Effector memory CD4-positive, alpha-beta T cell (primary cell): ENCODE data around the gene LYPD8.

ENCODE experiments used
- DNase-seq, 3 donors: peaks; one replicate each; pipeline ENCODE4 v3.0.0-alpha.2; 2020
- H3K27ac ChIP-seq: 2 replicates; pipeline ENCODE4 v1.7.0; 2013; ENCODE audit warnings: mild to moderate bottlenecking, low read length, moderate library complexity; ENCODE audit not compliant: insufficient read depth, poor library complexity, severe bottlenecking
- H3K27me3 ChIP-seq: replicated peaks from 2 replicates; pipeline ENCODE4 v1.7.0; 2013; ENCODE audit warnings: mild to moderate bottlenecking, low read length; ENCODE audit not compliant: insufficient read depth, control insufficient read depth, poor library complexity, severe bottlenecking
- H3K36me3 ChIP-seq: 2 replicates; pipeline ENCODE4 v1.7.0; 2013; ENCODE audit warnings: mild to moderate bottlenecking, low read length, moderate library complexity; ENCODE audit not compliant: control insufficient read depth, insufficient read depth
- H3K4me1 ChIP-seq: 2 replicates; pipeline ENCODE4 v1.7.0; 2013; ENCODE audit warnings: low read length, mild to moderate bottlenecking; ENCODE audit not compliant: control insufficient read depth, insufficient read depth, poor library complexity, severe bottlenecking
- H3K4me3 ChIP-seq: 2 replicates; pipeline ENCODE4 v1.7.0; 2013; ENCODE audit warnings: low read length, low read depth, mild to moderate bottlenecking; ENCODE audit not compliant: insufficient read depth, poor library complexity, severe bottlenecking
- H3K9me3 ChIP-seq: 2 replicates; pipeline ENCODE4 v1.7.0; 2013; ENCODE audit warnings: mild to moderate bottlenecking, low read length, moderate library complexity; ENCODE audit not compliant: control insufficient read depth

LYPD8 gene

DNA sequence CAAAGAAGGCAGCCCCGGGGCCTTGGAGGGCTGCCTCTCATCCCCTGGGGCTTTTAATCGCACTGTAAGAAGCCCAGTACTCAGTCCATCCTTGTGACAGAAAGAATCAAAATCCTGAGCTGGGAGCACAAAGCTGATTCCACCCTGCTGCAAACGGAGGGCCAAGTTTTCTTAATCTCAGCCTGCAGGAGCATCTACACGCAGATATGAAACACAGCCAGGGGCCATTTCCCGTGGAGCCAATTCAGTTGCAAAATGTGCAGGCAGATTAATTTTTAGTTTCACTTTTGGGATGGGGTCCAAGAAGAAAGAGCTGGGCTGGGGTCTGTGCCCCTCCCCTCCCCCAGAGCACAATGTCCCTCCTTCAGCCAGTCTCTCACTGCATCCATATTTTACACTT, 4.4 kb downstream of the LYPD8 start:
- H3K4me1 ChIP-seq = peaks cover 5% of the 10 kb centered on the region
- H3K4me3 ChIP-seq = no peak overlapping the region
- no peak for DNase-seq
- H3K9me3 ChIP-seq = no peaks in the 10 kb centered on the region
- no peaks in the 10 kb centered on the region for H3K36me3 ChIP-seq
- H3K27me3 ChIP-seq = no peaks in the 10 kb centered on the region
- no peak overlapping the region for H3K27ac ChIP-seq

DNA sequence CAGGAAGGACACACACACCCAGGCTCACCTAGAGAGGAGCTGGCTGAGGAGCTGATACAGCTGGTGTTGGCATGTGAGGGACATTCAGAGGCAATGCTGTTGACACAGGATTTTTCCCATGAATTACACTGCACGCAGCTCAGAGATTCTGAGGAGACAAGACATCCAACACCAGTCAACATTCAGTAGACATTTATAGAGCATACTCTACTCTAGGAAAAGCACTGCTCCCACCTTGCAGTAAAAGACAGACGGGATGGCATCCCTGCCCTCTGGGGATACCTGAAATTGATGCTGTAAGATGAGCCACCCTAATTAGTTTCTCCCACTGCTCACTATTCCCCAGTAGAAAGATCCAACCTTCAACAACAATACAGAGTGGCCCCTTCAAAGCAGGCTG, 5.1 kb downstream of the LYPD8 start:
- H3K27me3 ChIP-seq = no peaks in the 10 kb centered on the region

DNA sequence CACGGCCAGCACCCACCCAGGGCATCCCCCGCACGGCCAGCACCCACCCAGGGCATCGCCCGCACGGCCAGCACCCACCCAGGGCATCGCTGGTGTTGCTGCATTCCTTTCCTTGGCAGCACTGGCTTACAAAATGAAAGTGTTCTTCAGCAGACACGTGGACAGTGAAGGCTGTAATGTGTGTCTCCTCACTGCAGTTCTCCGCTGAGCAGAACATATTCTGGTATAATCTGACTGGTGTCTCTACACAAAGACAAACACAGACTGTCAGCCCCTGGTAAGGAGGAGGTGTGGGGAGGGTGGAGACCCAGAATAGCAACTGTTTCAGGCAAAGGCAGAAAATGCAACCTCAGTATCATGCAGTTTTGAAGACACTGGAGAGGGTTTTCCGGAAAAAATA, 7.3 kb downstream of the LYPD8 start:
- Histone ChIP-seq H3K27me3 (no peaks in the 10 kb centered on the region), H3K36me3 (no peaks in the 10 kb centered on the region), H3K27ac (no peak overlapping the region), H3K4me3 (no peak overlapping the region), H3K4me1 (peaks cover 5% of the 10 kb centered on the region), H3K9me3 (no peaks in the 10 kb centered on the region)
- no peak for DNase-seq

More for the DNA sequence above, 5.1 kb downstream of the LYPD8 start:
- Histone ChIP-seq H3K27ac (no peak overlapping the region), H3K36me3 (no peaks in the 10 kb centered on the region), H3K4me3 (no peak overlapping the region), H3K9me3 (no peaks in the 10 kb centered on the region), H3K4me1 (peaks cover 5% of the 10 kb centered on the region)
- DNase-seq = no peak

DNA sequence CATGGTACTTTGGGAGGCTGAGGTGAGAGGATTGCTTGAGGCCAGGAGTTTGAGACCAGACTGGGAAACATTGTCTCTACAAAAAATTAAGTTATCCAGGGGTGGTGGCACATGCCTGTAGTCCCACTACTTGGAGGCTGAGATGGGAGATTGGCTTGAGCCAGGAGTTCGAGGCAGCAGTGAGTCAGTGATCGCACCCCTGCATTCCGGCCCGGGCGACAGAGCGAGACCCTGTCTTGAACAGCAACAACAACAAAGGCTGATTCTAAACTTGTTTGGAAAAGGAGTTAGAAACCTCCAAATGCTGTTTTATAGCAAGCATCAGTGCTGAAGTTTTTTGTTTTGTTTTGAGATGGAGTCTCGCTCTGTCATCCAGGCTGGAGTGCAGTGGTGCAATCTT, 14.7 kb downstream of the LYPD8 start:
- no peaks in the 10 kb centered on the region for H3K27me3 ChIP-seq
- H3K4me1 ChIP-seq = no peaks in the 10 kb centered on the region
- no peak for DNase-seq
- H3K36me3 ChIP-seq = no peaks in the 10 kb centered on the region
- no peak overlapping the region for H3K4me3 ChIP-seq
- no peaks in the 10 kb centered on the region for H3K9me3 ChIP-seq
- H3K27ac ChIP-seq = no peak overlapping the region

GRCh38 chr1:248739572-248740205, 15.9 kb downstream of the LYPD8 start:
- Histone ChIP-seq H3K36me3 (no peaks in the 10 kb centered on the region), H3K4me3 (no peak overlapping the region), H3K27ac (no peak overlapping the region), H3K27me3 (no peaks in the 10 kb centered on the region), H3K9me3 (no peaks in the 10 kb centered on the region), H3K4me1 (no peaks in the 10 kb centered on the region)
- no peak for DNase-seq

DNA sequence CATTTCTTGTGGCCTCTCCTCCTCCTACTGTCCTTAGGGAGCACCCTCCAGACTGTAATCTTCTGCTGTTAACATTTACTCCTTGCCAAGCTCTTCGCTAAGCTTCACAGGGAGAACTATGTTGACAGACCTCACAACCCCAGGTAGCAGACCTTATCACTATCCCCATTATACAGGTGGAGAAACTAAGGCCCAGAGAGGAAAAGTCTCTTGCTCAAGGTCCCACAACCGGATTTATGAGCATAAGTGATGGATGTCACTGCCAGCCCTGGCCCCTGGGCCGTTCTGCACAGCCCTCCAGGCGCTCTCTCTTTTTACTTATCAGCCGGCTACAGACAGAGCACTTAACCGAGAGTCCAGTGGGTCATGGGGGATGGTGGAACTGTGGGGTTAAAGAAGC, 18.1 kb downstream of the LYPD8 start:
- no peak overlapping the region for H3K27ac ChIP-seq
- no peak for DNase-seq
- H3K9me3 ChIP-seq = no peaks in the 10 kb centered on the region
- no peaks in the 10 kb centered on the region for H3K4me1 ChIP-seq
- H3K27me3 ChIP-seq = no peaks in the 10 kb centered on the region
- H3K36me3 ChIP-seq = no peaks in the 10 kb centered on the region
- H3K4me3 ChIP-seq = no peak overlapping the region

- no peak for DNase-seq
- H3K4me3 ChIP-seq = no peak overlapping the region
- H3K9me3 ChIP-seq = no peaks in the 10 kb centered on the region
- no peak overlapping the region for H3K27ac ChIP-seq
- H3K4me1 ChIP-seq = no peaks in the 10 kb centered on the region
- H3K36me3 ChIP-seq = no peaks in the 10 kb centered on the region
- no peaks in the 10 kb centered on the region for H3K27me3 ChIP-seq
These were observed 18.6 kb downstream of the LYPD8 start for GRCh38 chr1:248736977-248737376.

DNA sequence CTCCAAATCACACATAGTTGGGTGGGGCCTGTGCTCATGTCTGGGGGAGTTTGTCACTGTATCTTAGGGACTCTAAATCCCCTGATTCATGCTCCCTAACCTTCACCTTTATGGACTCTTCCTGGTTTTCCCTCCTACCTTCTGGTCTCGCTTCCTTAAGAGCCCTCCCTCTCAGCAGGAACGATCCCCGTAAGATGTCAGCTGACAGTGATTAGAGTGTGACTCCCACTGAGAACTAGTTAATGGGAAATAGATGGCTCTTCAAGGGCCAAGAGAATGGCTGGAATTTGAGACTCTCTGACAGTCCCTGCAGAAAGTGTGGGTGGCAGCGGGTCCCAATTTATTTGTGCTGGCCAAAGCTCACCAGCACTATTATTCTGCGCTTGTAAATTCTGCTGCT, 22.0 kb downstream of the LYPD8 start:
- no peaks in the 10 kb centered on the region for H3K4me1 ChIP-seq
- no peaks in the 10 kb centered on the region for H3K27me3 ChIP-seq
- no peaks in the 10 kb centered on the region for H3K9me3 ChIP-seq
- no peak overlapping the region for H3K27ac ChIP-seq
- DNase-seq = no peak
- no peak overlapping the region for H3K4me3 ChIP-seq
- no peaks in the 10 kb centered on the region for H3K36me3 ChIP-seq

DNA sequence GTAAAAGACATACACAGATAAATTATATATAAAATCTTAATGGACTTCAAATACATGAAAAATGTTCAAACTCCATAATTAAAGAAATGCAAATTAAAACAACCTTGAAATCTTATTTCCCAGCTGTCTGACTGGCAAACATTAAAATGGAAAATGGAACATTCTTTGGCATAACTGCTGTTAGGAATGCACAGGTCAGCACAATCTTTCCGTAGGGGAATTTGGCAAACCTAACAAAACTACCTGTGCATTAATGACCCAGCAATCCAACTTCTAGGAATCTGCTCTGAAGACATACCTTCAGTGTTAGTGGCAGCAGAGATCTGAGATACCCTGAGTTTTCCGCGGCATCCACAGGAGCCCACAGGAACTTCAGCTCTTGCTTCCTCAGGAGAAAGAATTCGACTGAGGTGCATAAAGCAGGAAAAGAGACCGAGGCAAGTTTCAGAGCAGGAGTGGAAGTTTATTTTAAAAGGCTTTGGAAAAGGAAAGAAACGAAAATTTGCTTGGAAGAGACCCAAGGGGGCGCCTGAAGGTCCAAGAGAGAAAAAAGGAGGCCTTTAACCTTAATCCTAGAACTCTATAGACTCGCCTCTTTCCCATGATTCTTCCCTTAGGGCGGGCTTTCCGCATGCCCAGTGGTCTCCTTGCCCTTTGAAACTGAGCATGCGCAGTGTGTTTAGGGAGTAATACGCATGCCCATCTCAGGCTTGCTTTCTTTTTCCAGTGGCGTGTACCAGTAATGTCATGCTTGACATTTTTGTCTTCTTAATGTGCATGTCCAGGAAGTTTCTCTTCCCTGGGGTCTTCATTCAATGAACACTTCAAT, 24.8 kb downstream of the LYPD8 start:
- no peak overlapping the region for H3K4me3 ChIP-seq
- no peak for DNase-seq
- H3K9me3 ChIP-seq = no peaks in the 10 kb centered on the region
- H3K4me1 ChIP-seq = no peaks in the 10 kb centered on the region
- H3K27ac ChIP-seq = no peak overlapping the region
- H3K36me3 ChIP-seq = no peaks in the 10 kb centered on the region
- no peaks in the 10 kb centered on the region for H3K27me3 ChIP-seq

DNA sequence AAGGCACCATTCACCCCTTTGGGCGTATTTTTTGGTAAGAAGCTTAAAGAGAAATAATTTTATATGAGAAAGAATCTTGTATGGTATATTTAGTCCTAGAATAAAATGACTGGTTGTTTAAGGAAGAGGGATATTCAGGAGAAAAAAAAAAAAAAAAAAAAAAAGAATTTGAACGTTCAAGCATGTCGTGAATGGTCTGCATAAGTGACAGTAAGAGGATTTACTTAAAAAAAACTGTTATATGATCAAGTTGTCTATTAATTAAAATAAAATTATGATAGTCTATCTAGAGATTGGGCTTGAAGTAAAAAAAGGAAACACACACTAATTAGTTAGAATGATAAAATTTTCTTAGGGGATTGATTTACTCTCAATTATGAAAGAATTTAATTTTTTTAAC, 41.3 kb downstream of the LYPD8 start:
- Histone ChIP-seq H3K27ac (no peak overlapping the region), H3K9me3 (no peaks in the 10 kb centered on the region), H3K36me3 (no peaks in the 10 kb centered on the region), H3K4me3 (no peak overlapping the region), H3K27me3 (no peaks in the 10 kb centered on the region), H3K4me1 (no peaks in the 10 kb centered on the region)
- DNase-seq = no peak
